ENCODE results near the gene ACSM5. TPM values are rescaled to one million over a fixed set of nuclear protein-coding genes. Genes with fewer than 3 reads are reported as not detected.
"Not testable (repeated sequence)": the region's sequence is repeated elsewhere in the genome, so short reads cannot be mapped to it uniquely, and the experiment has no call there.

The ACSM5 gene
- total and polyA plus RNA-seq, 4 experiments from 2014 or later = not detected

DNA sequence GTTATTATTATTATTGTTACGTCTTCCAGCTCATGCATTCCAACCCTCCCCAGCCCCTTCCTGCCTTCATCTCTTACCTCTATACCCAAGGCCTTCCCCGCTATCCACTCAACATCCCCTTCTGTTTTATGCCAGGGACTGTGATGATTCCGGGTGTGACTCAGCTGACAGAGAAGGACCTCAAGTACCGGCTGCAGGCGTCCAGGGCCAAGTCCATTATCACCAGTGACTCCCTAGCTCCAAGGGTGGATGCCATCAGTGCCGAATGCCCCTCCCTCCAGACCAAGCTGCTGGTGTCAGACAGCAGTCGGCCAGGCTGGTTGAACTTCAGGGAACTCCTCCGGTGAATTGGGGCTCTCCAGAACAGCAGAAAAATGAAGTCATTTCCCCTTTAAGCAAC, 9.8 kb downstream of the ACSM5 start:
- H3K36me3 ChIP-seq (ENCODE audit: insufficient read depth, low read length); H3K36me3 Mint-ChIP-seq; H3K4me3 ChIP-seq (ENCODE audit: low read length in 2 of 2); H3K9me3 Mint-ChIP-seq; H3K27ac Mint-ChIP-seq; POLR2A ChIA-PET (ENCODE audit: partially characterized antibody); DNase-seq; CTCF ChIA-PET (ENCODE audit: partially characterized antibody); H3K4me1 Mint-ChIP-seq; H3K4me3 Mint-ChIP-seq; H3K27ac ChIP-seq (ENCODE audit: low read depth, low read length); H3K27me3 Mint-ChIP-seq; H3K27me3 ChIP-seq (ENCODE audit: insufficient read depth, low read length); H3K4me1 ChIP-seq (ENCODE audit: insufficient read depth, low read length); intact Hi-C loops (cut with micrococcal nuclease); H3K9me3 ChIP-seq (ENCODE audit: control insufficient read depth in 1 of 2, low read length in 2 of 2): not testable (repeated sequence)

DNA sequence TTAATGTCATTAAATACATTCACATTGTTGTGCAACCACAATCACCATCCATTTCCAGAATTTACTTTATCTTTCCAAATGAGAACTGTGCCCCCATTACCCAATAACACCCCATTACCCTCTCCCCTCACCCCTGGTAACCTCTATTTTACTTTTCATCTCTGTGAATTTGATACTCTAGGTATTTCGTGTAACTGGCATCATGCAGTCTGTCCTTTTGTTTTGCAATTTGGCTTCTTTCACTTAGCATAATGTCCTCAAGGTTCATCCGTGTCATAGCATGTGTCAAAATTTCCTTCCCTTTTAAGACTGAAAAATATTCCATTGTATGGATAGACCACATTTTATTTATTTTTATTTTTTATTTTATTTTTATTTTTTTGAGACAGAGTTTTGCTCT, 12.4 kb downstream of the ACSM5 start:
- H3K4me1 ChIP-seq (ENCODE audit: insufficient read depth, low read length); H3K36me3 ChIP-seq (ENCODE audit: insufficient read depth, low read length); CTCF ChIA-PET (ENCODE audit: partially characterized antibody); POLR2A ChIA-PET (ENCODE audit: partially characterized antibody); intact Hi-C loops (cut with micrococcal nuclease); H3K4me3 Mint-ChIP-seq; H3K27me3 ChIP-seq (ENCODE audit: insufficient read depth, low read length); H3K4me1 Mint-ChIP-seq; DNase-seq; H3K9me3 ChIP-seq (ENCODE audit: control insufficient read depth in 1 of 2, low read length in 2 of 2); H3K27ac ChIP-seq (ENCODE audit: low read depth, low read length); H3K9me3 Mint-ChIP-seq; H3K36me3 Mint-ChIP-seq; H3K27me3 Mint-ChIP-seq; H3K4me3 ChIP-seq (ENCODE audit: low read length in 2 of 2): not testable (repeated sequence)
- H3K27ac Mint-ChIP-seq = peak overlapping the region in 1 of 7 donors; percentile 25

DNA sequence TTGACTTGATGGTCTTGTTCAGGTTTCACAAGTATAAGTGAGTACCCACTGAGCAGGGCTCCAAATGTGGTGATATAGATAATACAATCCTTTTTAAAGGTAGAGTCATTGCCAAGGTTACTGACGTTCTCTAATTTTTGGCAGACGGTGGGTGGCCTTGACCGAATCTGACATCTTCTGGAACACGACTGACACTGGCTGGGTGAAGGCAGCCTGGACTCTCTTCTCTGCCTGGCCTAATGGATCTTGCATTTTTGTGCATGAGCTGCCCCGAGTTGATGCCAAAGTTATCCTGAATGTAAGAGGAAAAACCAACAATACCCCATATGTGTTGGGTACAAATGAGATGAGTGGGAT, 14.4 kb downstream of the ACSM5 start:
- H3K9me3 ChIP-seq (ENCODE audit: control insufficient read depth in 1 of 2, low read length in 2 of 2); H3K4me3 ChIP-seq (ENCODE audit: low read length in 2 of 2); H3K27me3 ChIP-seq (ENCODE audit: insufficient read depth, low read length); H3K36me3 Mint-ChIP-seq; CTCF ChIA-PET (ENCODE audit: partially characterized antibody); H3K4me1 Mint-ChIP-seq; DNase-seq; H3K27me3 Mint-ChIP-seq; H3K27ac Mint-ChIP-seq; H3K9me3 Mint-ChIP-seq; H3K4me1 ChIP-seq (ENCODE audit: insufficient read depth, low read length); intact Hi-C loops (cut with micrococcal nuclease); H3K36me3 ChIP-seq (ENCODE audit: insufficient read depth, low read length); H3K27ac ChIP-seq (ENCODE audit: low read depth, low read length); H3K4me3 Mint-ChIP-seq; POLR2A ChIA-PET (ENCODE audit: partially characterized antibody): not testable (repeated sequence)

DNA sequence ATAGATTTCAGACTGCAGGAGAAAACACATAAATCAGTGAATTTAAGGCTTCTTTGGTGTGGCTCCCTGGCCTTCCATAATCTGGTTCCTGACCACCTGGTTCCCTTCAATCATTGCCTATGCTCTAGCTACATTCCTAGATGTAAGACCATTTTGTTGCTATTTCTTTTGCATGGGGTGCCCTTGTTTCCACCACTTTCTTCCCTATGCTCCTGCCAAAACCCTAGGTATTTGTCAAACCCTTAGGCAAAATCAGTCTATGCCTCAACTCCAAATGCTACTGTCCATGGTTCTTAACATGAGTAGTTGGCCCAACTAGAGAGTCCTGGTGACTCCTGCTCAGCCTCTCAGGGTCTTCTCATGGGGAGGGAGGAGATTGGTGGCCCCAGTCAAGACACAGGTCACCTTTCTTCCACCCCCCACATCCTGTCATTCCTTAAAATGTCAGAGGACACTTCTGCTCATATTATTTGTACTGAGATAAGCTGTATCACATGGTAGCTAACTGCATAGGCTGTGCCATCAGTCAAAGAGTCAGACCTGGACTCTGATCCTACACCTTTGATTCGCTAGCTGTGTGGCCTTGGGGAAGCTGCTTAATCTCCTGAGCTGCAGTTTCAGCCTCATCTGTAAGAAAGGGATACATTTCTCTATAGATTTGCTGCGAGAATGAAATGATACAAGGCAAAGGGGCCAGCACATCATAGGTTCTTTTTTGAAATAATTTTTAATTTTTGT, 15.0 kb downstream of the ACSM5 start:
- CTCF ChIA-PET (ENCODE audit: partially characterized antibody) = no interaction called here
- no peak for DNase-seq
- Histone ChIP-seq H3K4me1 (ENCODE audit: insufficient read depth, low read length) (no peaks in the 10 kb centered on the region), H3K4me3 (ENCODE audit: low read length in 2 of 2) (no peak overlapping the region), H3K27ac (ENCODE audit: low read depth, low read length) (no peak overlapping the region), H3K27me3 (ENCODE audit: insufficient read depth, low read length) (no peaks in the 10 kb centered on the region), H3K36me3 (ENCODE audit: insufficient read depth, low read length) (no peaks in the 10 kb centered on the region), H3K9me3 (ENCODE audit: control insufficient read depth in 1 of 2, low read length in 2 of 2) (no peaks in the 10 kb centered on the region)
- intact Hi-C loops (cut with micrococcal nuclease) = no loop called here
- Mint-ChIP-seq H3K27ac (no peak overlapping the region), H3K36me3 (no peaks in the 10 kb centered on the region), H3K9me3 (peaks cover 0 to 2% (median 0%) of the 10 kb centered on the region in 8 donors), H3K4me1 (no peaks in the 10 kb centered on the region), H3K27me3 (peaks cover 0 to 3% of the 10 kb centered on the region in 2 donors), H3K4me3 (no peak overlapping the region)
- POLR2A ChIA-PET (ENCODE audit: partially characterized antibody) = no interaction called here

DNA sequence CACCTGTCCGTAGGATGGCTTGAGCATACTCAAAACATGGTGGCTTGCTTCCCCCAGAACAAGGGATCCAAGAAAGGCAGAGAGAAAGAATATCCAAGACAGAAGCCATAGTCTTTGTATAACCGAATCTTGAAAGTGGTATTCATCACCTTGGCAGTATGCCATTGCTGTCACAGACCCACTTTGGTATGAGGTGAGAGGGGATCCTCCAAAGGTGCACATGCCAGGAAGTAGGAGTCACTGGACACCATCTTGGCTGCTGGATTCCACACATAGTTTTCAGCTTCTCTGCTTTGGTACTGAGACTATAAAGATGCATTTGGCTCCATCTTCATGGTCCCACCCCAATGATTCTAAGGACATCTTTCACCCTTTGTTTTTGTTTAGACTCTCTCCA, 18.1 kb downstream of the ACSM5 start:
- H3K27ac Mint-ChIP-seq; H3K4me3 ChIP-seq (ENCODE audit: low read length in 2 of 2); H3K4me3 Mint-ChIP-seq; H3K9me3 ChIP-seq (ENCODE audit: control insufficient read depth in 1 of 2, low read length in 2 of 2); H3K27me3 ChIP-seq (ENCODE audit: insufficient read depth, low read length); POLR2A ChIA-PET (ENCODE audit: partially characterized antibody); H3K4me1 ChIP-seq (ENCODE audit: insufficient read depth, low read length); H3K4me1 Mint-ChIP-seq; H3K27me3 Mint-ChIP-seq; CTCF ChIA-PET (ENCODE audit: partially characterized antibody); intact Hi-C loops (cut with micrococcal nuclease); H3K27ac ChIP-seq (ENCODE audit: low read depth, low read length); H3K36me3 ChIP-seq (ENCODE audit: insufficient read depth, low read length); H3K9me3 Mint-ChIP-seq; DNase-seq; H3K36me3 Mint-ChIP-seq: not testable (repeated sequence)

DNA sequence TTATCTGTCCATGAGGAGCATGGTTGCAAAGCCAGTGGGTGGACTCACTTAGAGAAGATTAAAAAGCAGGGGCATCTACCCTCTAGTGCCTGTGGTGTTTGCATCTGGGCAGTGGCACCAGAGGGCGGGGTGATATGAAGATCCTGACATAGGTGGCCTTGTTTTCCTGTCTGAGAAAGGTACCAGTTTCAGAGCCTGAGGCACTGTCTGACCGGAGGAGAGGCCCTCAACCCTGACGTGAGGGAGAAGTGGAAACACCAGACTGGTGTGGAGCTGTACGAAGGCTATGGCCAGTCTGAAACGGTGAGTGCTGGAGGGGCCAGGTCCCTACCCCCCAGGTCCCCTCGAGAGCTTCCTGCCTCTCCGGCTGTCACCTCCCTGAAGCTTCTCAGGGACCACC, 20.2 kb downstream of the ACSM5 start:
- H3K27me3 Mint-ChIP-seq; H3K36me3 ChIP-seq (ENCODE audit: insufficient read depth, low read length); intact Hi-C loops (cut with micrococcal nuclease); H3K27ac ChIP-seq (ENCODE audit: low read depth, low read length); H3K27ac Mint-ChIP-seq; H3K4me3 ChIP-seq (ENCODE audit: low read length in 2 of 2); DNase-seq; H3K36me3 Mint-ChIP-seq; H3K4me3 Mint-ChIP-seq; CTCF ChIA-PET (ENCODE audit: partially characterized antibody); POLR2A ChIA-PET (ENCODE audit: partially characterized antibody); H3K9me3 Mint-ChIP-seq; H3K27me3 ChIP-seq (ENCODE audit: insufficient read depth, low read length); H3K9me3 ChIP-seq (ENCODE audit: control insufficient read depth in 1 of 2, low read length in 2 of 2); H3K4me1 Mint-ChIP-seq; H3K4me1 ChIP-seq (ENCODE audit: insufficient read depth, low read length): not testable (repeated sequence)

DNA sequence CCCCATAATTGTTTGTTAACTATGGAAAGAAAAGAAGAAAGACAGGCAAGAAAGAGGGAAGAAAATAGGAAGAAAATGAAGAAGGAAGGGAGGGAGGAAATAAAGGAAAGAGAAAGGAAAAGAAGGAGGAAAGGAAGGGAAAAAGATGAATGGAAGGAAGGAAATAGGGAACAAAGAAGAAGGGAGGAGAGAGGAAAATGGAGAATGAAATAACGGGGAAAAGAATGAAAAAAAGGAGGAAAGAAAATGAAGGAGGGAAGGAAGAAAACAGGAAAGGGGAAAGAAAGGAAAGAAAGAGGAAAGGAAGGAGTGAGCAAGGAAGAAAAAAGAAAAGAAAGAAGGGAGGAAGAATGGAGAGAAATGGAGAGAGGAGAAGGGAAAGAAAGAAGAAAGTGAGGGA, 21.1 kb downstream of the ACSM5 start:
- H3K27me3 ChIP-seq (ENCODE audit: insufficient read depth, low read length); intact Hi-C loops (cut with micrococcal nuclease); H3K36me3 ChIP-seq (ENCODE audit: insufficient read depth, low read length); H3K4me1 Mint-ChIP-seq; H3K27me3 Mint-ChIP-seq; H3K4me3 Mint-ChIP-seq; DNase-seq; H3K4me1 ChIP-seq (ENCODE audit: insufficient read depth, low read length); H3K9me3 ChIP-seq (ENCODE audit: control insufficient read depth in 1 of 2, low read length in 2 of 2); CTCF ChIA-PET (ENCODE audit: partially characterized antibody); H3K27ac ChIP-seq (ENCODE audit: low read depth, low read length); H3K9me3 Mint-ChIP-seq; H3K4me3 ChIP-seq (ENCODE audit: low read length in 2 of 2); H3K27ac Mint-ChIP-seq; H3K36me3 Mint-ChIP-seq; POLR2A ChIA-PET (ENCODE audit: partially characterized antibody): not testable (repeated sequence)

DNA sequence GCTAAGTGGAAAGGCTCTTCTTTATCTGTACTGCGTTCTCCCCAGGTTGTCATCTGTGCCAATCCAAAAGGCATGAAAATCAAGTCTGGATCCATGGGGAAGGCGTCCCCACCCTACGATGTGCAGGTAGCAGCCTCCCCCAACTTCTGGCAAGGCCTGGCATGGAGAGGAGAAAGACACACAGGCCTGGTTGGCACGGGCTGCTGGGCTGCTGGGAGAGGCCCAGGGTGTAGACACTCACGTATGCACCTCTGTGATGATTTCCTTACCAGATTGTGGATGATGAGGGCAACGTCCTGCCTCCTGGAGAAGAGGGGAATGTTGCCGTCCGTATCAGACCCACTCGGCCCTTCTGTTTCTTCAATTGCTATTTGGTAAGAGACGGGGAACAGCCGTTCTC, 21.6 kb downstream of the ACSM5 start:
- Mint-ChIP-seq H3K36me3 (no peaks in the 10 kb centered on the region), H3K4me3 (no peak overlapping the region), H3K4me1 (no peaks in the 10 kb centered on the region), H3K9me3 (peaks cover 0 to 1% (median 0%) of the 10 kb centered on the region in 8 donors), H3K27ac (no peak overlapping the region), H3K27me3 (peaks cover 0 to 3% of the 10 kb centered on the region in 2 donors)
- H3K27me3 ChIP-seq (ENCODE audit: insufficient read depth, low read length) = no peaks in the 10 kb centered on the region
- intact Hi-C loops (cut with micrococcal nuclease) = no loop called here
- no peak overlapping the region for H3K27ac ChIP-seq (ENCODE audit: low read depth, low read length)
- no peak overlapping the region for H3K4me3 ChIP-seq (ENCODE audit: low read length in 2 of 2)
- CTCF ChIA-PET (ENCODE audit: partially characterized antibody) = no interaction called here
- POLR2A ChIA-PET (ENCODE audit: partially characterized antibody) = no interaction called here
- H3K36me3 ChIP-seq (ENCODE audit: insufficient read depth, low read length) = no peaks in the 10 kb centered on the region
- no peak for DNase-seq
- H3K4me1 ChIP-seq (ENCODE audit: insufficient read depth, low read length) = no peaks in the 10 kb centered on the region
- H3K9me3 ChIP-seq (ENCODE audit: control insufficient read depth in 1 of 2, low read length in 2 of 2) = no peaks in the 10 kb centered on the region

All from CD4-positive, alpha-beta memory T cell (primary cell).